Endodermal cell (in vitro differentiated cells): ENCODE data around the gene NDST3. TPM values are rescaled to one million over a fixed set of nuclear protein-coding genes. Genes with fewer than 3 reads are reported as not detected.

Experiments
- DNase-seq: peaks from one replicate; pipeline ENCODE4 v3.0.0-alpha.2; 2017
- H3K27ac ChIP-seq: 2 replicates; pipeline ENCODE4 v1.5.1; 2013; ENCODE audit warnings: mild to moderate bottlenecking, low read depth, low read length, moderate library complexity
- H3K27me3 ChIP-seq: 2 replicates; pipeline ENCODE4 v1.6.1; 2013; ENCODE audit warnings: mild to moderate bottlenecking, low read length, moderate library complexity; ENCODE audit not compliant: insufficient read depth, control insufficient read depth, poor library complexity, severe bottlenecking
- H3K36me3 ChIP-seq: 2 replicates; pipeline ENCODE4 v1.7.0; 2013; ENCODE audit warnings: mild to moderate bottlenecking, low read length, moderate library complexity; ENCODE audit not compliant: control insufficient read depth, insufficient read depth
- H3K4me1 ChIP-seq: one replicate; pipeline ENCODE4 v1.7.0; 2013; ENCODE audit warnings: low read length; ENCODE audit not compliant: control insufficient read depth, insufficient read depth
- H3K4me3 ChIP-seq: 2 replicates; pipeline ENCODE4 v1.5.1; 2013; ENCODE audit warnings: mild to moderate bottlenecking, low read length, moderate library complexity
- H3K9ac ChIP-seq: 2 replicates; pipeline ENCODE4 v1.6.1; 2013; ENCODE audit warnings: mild to moderate bottlenecking, low read length, moderate library complexity; ENCODE audit not compliant: poor library complexity, severe bottlenecking; ENCODE audit errors: extremely low read depth
- H3K9me3 ChIP-seq: 2 replicates; pipeline ENCODE4 v1.6.1; 2013; ENCODE audit warnings: mild to moderate bottlenecking, low read length, moderate library complexity; ENCODE audit not compliant: control insufficient read depth
- H3K27ac Mint-ChIP-seq: 2 replicates; pipeline ENCODE4 v1.8.0; 2020; ENCODE audit warnings: mixed read lengths
- H3K27me3 Mint-ChIP-seq: 2 replicates; pipeline ENCODE4 v1.8.0; 2021; ENCODE audit warnings: mild to moderate bottlenecking, mixed read lengths; ENCODE audit not compliant: insufficient read depth
- H3K36me3 Mint-ChIP-seq: 2 replicates; pipeline ENCODE4 v1.8.0; 2020; ENCODE audit warnings: low read depth, mixed read lengths
- H3K4me1 Mint-ChIP-seq: 2 replicates; pipeline ENCODE4 v1.8.0; 2020; ENCODE audit warnings: mixed read lengths
- H3K4me3 Mint-ChIP-seq: 2 replicates; pipeline ENCODE4 v1.8.0; 2020; ENCODE audit warnings: mild to moderate bottlenecking, moderate library complexity, mixed read lengths
- H3K9me3 Mint-ChIP-seq: 2 replicates; pipeline ENCODE4 v1.8.0; 2020; ENCODE audit warnings: mild to moderate bottlenecking, mixed read lengths
- CTCF ChIP-seq: fragments of 200-600 bp; sonication (generic); conservative IDR thresholded peaks from 2 replicates; pipeline ENCODE4 v1.5.0; 2021; ENCODE audit warnings: antibody characterized with exemption, mild to moderate bottlenecking
- WGBS, 2 experiments: methylation state at CpG; one replicate each; pipeline versions ENCODE4 v1.1.5 to v1.1.7; 2013; ENCODE audit warnings: missing lambda C conversion rate in 2 of 2, mixed read lengths in 1 of 2; ENCODE audit not compliant: insufficient coverage in 1 of 2, insufficient read length in 1 of 2; 5-methylcytosine and 5-hydroxymethylcytosine counted together
- total RNA-seq, 2 donors: library from RNA; stranded (reverse); fragmentation: NEBNext Ultra II Directional in 1 of 2; extraction: Animal tissue kit (Norgen Biotek cat#: 25700) in 1 of 2; gene quantifications; 2 replicates in 1 of 2; 3 replicates in 1 of 2; pipeline ENCODE4 v1.2.1, GENCODE V29; 2021

NDST3 gene
- total RNA-seq, 2 donors from 2014 or later, result 0.62 to 0.71 TPM

- Histone ChIP-seq H3K36me3 (no peaks in the 10 kb centered on the region), H3K9ac (no peak overlapping the region), H3K27me3 (no peaks in the 10 kb centered on the region), H3K4me1 (peaks cover 9% of the 10 kb centered on the region), H3K27ac (no peak overlapping the region), H3K9me3 (no peaks in the 10 kb centered on the region), H3K4me3 (no peak overlapping the region)
- DNase-seq, result no peak
- Mint-ChIP-seq H3K36me3 (no peaks in the 10 kb centered on the region), H3K4me3 (no peak overlapping the region), H3K27ac (no peak overlapping the region), H3K9me3 (no peaks in the 10 kb centered on the region), H3K27me3 (no peaks in the 10 kb centered on the region), H3K4me1 (peaks cover 33% of the 10 kb centered on the region)
- WGBS, 2 experiments, result 90 to 92% methylated on average over 2 to 4 of the region's 4 CpGs
- no peak for TF ChIP-seq CTCF
Measured at GRCh38 chr4:118173956-118174725, 139.9 kb downstream of the NDST3 start.

GRCh38 chr4:118175506-118175905, 141.2 kb downstream of the NDST3 start:
- DNase-seq, result peak; percentile 77
- peak overlapping the region; percentile 69 for H3K4me3 ChIP-seq
- no peaks in the 10 kb centered on the region for H3K36me3 ChIP-seq
- TF ChIP-seq CTCF, result no peak
- H3K27ac ChIP-seq, result no peak overlapping the region
- WGBS, 2 experiments, result 56 to 58% methylated on average over 3 to 4 of the region's 4 CpGs
- Mint-ChIP-seq H3K4me1 (peaks cover 33% of the 10 kb centered on the region), H3K27me3 (no peaks in the 10 kb centered on the region), H3K27ac (peak overlapping the region; percentile 32), H3K36me3 (no peaks in the 10 kb centered on the region), H3K9me3 (no peaks in the 10 kb centered on the region), H3K4me3 (no peak overlapping the region)
- H3K9ac ChIP-seq, result no peak overlapping the region
- H3K27me3 ChIP-seq, result no peaks in the 10 kb centered on the region
- H3K4me1 ChIP-seq, result peaks cover 9% of the 10 kb centered on the region
- H3K9me3 ChIP-seq, result no peaks in the 10 kb centered on the region

- Histone ChIP-seq H3K9me3 (no peaks in the 10 kb centered on the region), H3K4me3 (no peak overlapping the region), H3K27ac (no peak overlapping the region), H3K4me1 (peaks cover 4% of the 10 kb centered on the region), H3K9ac (no peak overlapping the region), H3K36me3 (no peaks in the 10 kb centered on the region), H3K27me3 (no peaks in the 10 kb centered on the region)
- no peaks in the 10 kb centered on the region for H3K36me3 Mint-ChIP-seq
- H3K4me3 Mint-ChIP-seq, result no peak overlapping the region
- DNase-seq, result no peak
- no peak overlapping the region for H3K27ac Mint-ChIP-seq
- no peaks in the 10 kb centered on the region for H3K9me3 Mint-ChIP-seq
- TF ChIP-seq CTCF, result no peak
- H3K4me1 Mint-ChIP-seq, result peaks cover 26% of the 10 kb centered on the region
- H3K27me3 Mint-ChIP-seq, result no peaks in the 10 kb centered on the region
Measured at GRCh38 chr4:118177126-118177525, 142.8 kb downstream of the NDST3 start.
